A549 (cell line): ENCODE results near the gene ALOX15B. TPM values are rescaled to one million over a fixed set of nuclear protein-coding genes. Genes with fewer than 3 reads are reported as not detected.

Experiments
- ATAC-seq, 2 experiments: fragments of 200-7000 bp in 1 of 2; fragments of >200 bp in 1 of 2; cut with Nextera tagmentation in 1 of 2; cut with Tn5 transposase in 1 of 2; 3 replicates each; pipeline versions ENCODE4 v1.8.0 to v1.9.1; 2018 to 2020; ENCODE audit warnings: mild to moderate bottlenecking in 1 of 2, moderate library complexity in 1 of 2
- CTCF ChIA-PET: fragments of 300-600 bp; sonication (Branson Sonifier 250); formaldehyde crosslinking; extraction: SDS; loops from one replicate; lab custom pipeline; 2021; ENCODE audit warnings: antibody characterized with exemption, inconsistent platforms; lab: Yijun Ruan, JAX
- POLR2A ChIA-PET: fragments of 350-600 bp; formaldehyde crosslinking; extraction: SDS; loops from one replicate; lab custom pipeline; 2021; ENCODE audit warnings: antibody characterized with exemption, inconsistent platforms; lab: Yijun Ruan, JAX
- DNase-seq, 2 experiments: peaks; one replicate each; pipeline versions ENCODE4 v3.0.0 to v3.0.0-alpha.2; 2011 to 2016; ENCODE audit warnings: low read depth in 1 of 2, low spot score in 1 of 2
- FAIRE-seq: peaks from 2 replicates; lab custom pipeline; 2011; peaks lifted over from hg19 to GRCh38; lab: Jason Lieb, UNC
- H3K27ac ChIP-seq, 2 experiments: fragments of >200 bp; sonication (Bioruptor Twin); formaldehyde crosslinking; 3 replicates each; pipeline ENCODE4 v1.5.1; 2016 to 2017
- H3K4me1 ChIP-seq: fragments of >200 bp; sonication (Bioruptor Twin); formaldehyde crosslinking; 3 replicates; pipeline ENCODE4 v1.6.1; 2016
- H3K4me2 ChIP-seq: fragments of >200 bp; sonication (Bioruptor Twin); formaldehyde crosslinking; 3 replicates; pipeline ENCODE4 v1.6.1; 2016
- H3K4me3 ChIP-seq: fragments of >200 bp; sonication (Bioruptor Twin); formaldehyde crosslinking; 3 replicates; pipeline ENCODE4 v1.5.1; 2016
- H3K9me3 ChIP-seq: fragments of >200 bp; sonication (Bioruptor Twin); formaldehyde crosslinking; 3 replicates; pipeline ENCODE4 v1.6.1; 2016
- BHLHE40 ChIP-seq: IDR thresholded peaks from 2 replicates; pipeline ENCODE4 v1.6.1; 2012; ENCODE audit warnings: low read depth, low read length, inconsistent platforms
- CHD2 ChIP-seq: fragments of 150-350 bp; IDR thresholded peaks from 2 replicates; pipeline ENCODE4 v1.6.1; 2014; ENCODE audit warnings: low read length; ENCODE audit not compliant: partially characterized antibody
- CHD4 ChIP-seq: fragments of 200-600 bp; sonication (generic); IDR thresholded peaks from 2 replicates; pipeline ENCODE4 v1.6.1; 2016; ENCODE audit warnings: antibody characterized with exemption, mild to moderate bottlenecking, borderline replicate concordance
- EHMT2 ChIP-seq: fragments of 200-600 bp; sonication (generic); IDR thresholded peaks from 2 replicates; pipeline ENCODE4 v1.6.1; 2016; ENCODE audit warnings: antibody characterized with exemption, low read depth, mild to moderate bottlenecking, moderate library complexity
- FOSL2 ChIP-seq, 2 experiments: fragments of 450-650 bp in 1 of 2; fragments of >200 bp in 1 of 2; sonication (Bioruptor Twin) in 1 of 2; formaldehyde crosslinking; IDR thresholded peaks; 2 replicates each; pipeline versions ENCODE4 v1.5.0 to v1.6.1; 2016 to 2020; ENCODE audit warnings: mild to moderate bottlenecking in 1 of 2, moderate library complexity in 1 of 2
- GATA3 ChIP-seq: IDR thresholded peaks from 2 replicates; pipeline ENCODE4 v1.6.1; 2012; ENCODE audit warnings: borderline replicate concordance
- HOXA7 ChIP-seq: fragments of 250-450 bp; sonication (Bioruptor Pico); IDR thresholded peaks from 2 replicates; pipeline ENCODE4 v1.5.0; 2020; ENCODE audit warnings: mild to moderate bottlenecking, moderate library complexity
- HOXB5 ChIP-seq: fragments of 250-450 bp; sonication (Bioruptor Pico); IDR thresholded peaks from 2 replicates; pipeline ENCODE4 v1.5.0; 2020; ENCODE audit warnings: mild to moderate bottlenecking, moderate library complexity
- MAZ ChIP-seq: fragments of 150-350 bp; IDR thresholded peaks from 2 replicates; pipeline ENCODE4 v1.6.1; 2014; ENCODE audit warnings: antibody characterized with exemption, low read depth, low read length, borderline replicate concordance
- MYC ChIP-seq: IDR thresholded peaks from 2 replicates; pipeline ENCODE4 v1.6.1; 2012; ENCODE audit warnings: mild to moderate bottlenecking, inconsistent platforms, low read length, improper control_type of control experiment, borderline replicate concordance
- NR3C1 ChIP-seq: fragments of >200 bp; sonication (Bioruptor Twin); formaldehyde crosslinking; IDR thresholded peaks from 3 replicates; pipeline ENCODE4 v1.6.1; 2017
- POLR2A ChIP-seq: IDR thresholded peaks from 2 replicates; pipeline ENCODE4 v1.6.1; 2012; ENCODE audit warnings: mild to moderate bottlenecking, low read length
- POLR2AphosphoS2 ChIP-seq: conservative IDR thresholded peaks from 2 replicates; pipeline ENCODE4 v1.6.1; 2012; ENCODE audit warnings: low read length, improper control_type of control experiment, inconsistent platforms
- RAD21 ChIP-seq, 2 experiments: fragments of >200 bp in 1 of 2; sonication (Bioruptor Twin) in 1 of 2; formaldehyde crosslinking in 1 of 2; IDR thresholded peaks in 1 of 2; conservative IDR thresholded peaks in 1 of 2; 2 replicates in 1 of 2; 3 replicates in 1 of 2; pipeline ENCODE4 v1.6.1; 2012 to 2018; ENCODE audit warnings: inconsistent platforms in 1 of 2
- RNF2 ChIP-seq: fragments of 200-600 bp; sonication (generic); IDR thresholded peaks from 2 replicates; pipeline ENCODE4 v1.6.1; 2016; ENCODE audit warnings: low read depth, mild to moderate bottlenecking, antibody characterized with exemption, moderate library complexity, borderline replicate concordance
- SMC3 ChIP-seq: fragments of >200 bp; sonication (Bioruptor Twin); formaldehyde crosslinking; IDR thresholded peaks from 3 replicates; pipeline ENCODE4 v1.6.1; 2018; ENCODE audit warnings: inconsistent platforms
- TFCP2L1 ChIP-seq: fragments of 250-450 bp; sonication (Bioruptor Pico); IDR thresholded peaks from 2 replicates; pipeline ENCODE4 v1.5.0; 2021; ENCODE audit warnings: mild to moderate bottlenecking
- TP53 ChIP-seq: fragments of 250-450 bp; sonication (Bioruptor Pico); IDR thresholded peaks from 2 replicates; pipeline ENCODE4 v1.5.0; 2021; ENCODE audit warnings: mild to moderate bottlenecking, moderate library complexity
- ZFP36 ChIP-seq: fragments of 450-650 bp; IDR thresholded peaks from 2 replicates; pipeline ENCODE4 v1.6.1; 2014; ENCODE audit warnings: borderline replicate concordance; ENCODE audit not compliant: partially characterized antibody
- ZNF302 ChIP-seq: fragments of 250-450 bp; sonication (Bioruptor Pico); IDR thresholded peaks from 2 replicates; pipeline ENCODE4 v1.9.0; 2021; ENCODE audit warnings: inconsistent platforms, mild to moderate bottlenecking, moderate library complexity
- WGBS: methylation state at CpG from one replicate; pipeline ENCODE4 v1.1.6; 2017; ENCODE audit errors: missing lambda C conversion rate; 5-methylcytosine and 5-hydroxymethylcytosine counted together
- polyA plus RNA-seq, 4 experiments: library from polyadenylated mRNA; depleted of rRNA in 3 of 4; stranded (reverse); fragments of >200 nt; fragmentation: RNase III in 1 of 4; extraction: RNeasy Plus Mini Kit Qiagen cat#74134 plus additional on column Dnase treatment in 1 of 4; gene quantifications; 2 replicates in 3 of 4; 3 replicates in 1 of 4; pipeline ENCODE4 v1.2.3, GENCODE V29; 2011 to 2017
- TF ChIP-seq, protein P1 (sequence below): IDR thresholded peaks from 2 replicates; pipeline ENCODE4 v1.6.1; 2012; ENCODE audit warnings: low read depth, borderline replicate concordance
- TF ChIP-seq, protein P2 (sequence below): IDR thresholded peaks from 2 replicates; pipeline ENCODE4 v1.6.1; 2012
- TF ChIP-seq, protein P3 (sequence below): fragments of >200 bp; sonication (Bioruptor Twin); formaldehyde crosslinking; IDR thresholded peaks from 3 replicates; pipeline ENCODE4 v1.5.1; 2016
- TF ChIP-seq, protein P4 (sequence below): fragments of 150-350 bp; IDR thresholded peaks from 2 replicates; pipeline ENCODE4 v1.6.1; 2014; ENCODE audit warnings: low read depth, mild to moderate bottlenecking, low read length

The ALOX15B gene
- polyA plus RNA-seq, 2 of the 4 experiments (the other 2 are of a cell fraction), result not detected

DNA sequence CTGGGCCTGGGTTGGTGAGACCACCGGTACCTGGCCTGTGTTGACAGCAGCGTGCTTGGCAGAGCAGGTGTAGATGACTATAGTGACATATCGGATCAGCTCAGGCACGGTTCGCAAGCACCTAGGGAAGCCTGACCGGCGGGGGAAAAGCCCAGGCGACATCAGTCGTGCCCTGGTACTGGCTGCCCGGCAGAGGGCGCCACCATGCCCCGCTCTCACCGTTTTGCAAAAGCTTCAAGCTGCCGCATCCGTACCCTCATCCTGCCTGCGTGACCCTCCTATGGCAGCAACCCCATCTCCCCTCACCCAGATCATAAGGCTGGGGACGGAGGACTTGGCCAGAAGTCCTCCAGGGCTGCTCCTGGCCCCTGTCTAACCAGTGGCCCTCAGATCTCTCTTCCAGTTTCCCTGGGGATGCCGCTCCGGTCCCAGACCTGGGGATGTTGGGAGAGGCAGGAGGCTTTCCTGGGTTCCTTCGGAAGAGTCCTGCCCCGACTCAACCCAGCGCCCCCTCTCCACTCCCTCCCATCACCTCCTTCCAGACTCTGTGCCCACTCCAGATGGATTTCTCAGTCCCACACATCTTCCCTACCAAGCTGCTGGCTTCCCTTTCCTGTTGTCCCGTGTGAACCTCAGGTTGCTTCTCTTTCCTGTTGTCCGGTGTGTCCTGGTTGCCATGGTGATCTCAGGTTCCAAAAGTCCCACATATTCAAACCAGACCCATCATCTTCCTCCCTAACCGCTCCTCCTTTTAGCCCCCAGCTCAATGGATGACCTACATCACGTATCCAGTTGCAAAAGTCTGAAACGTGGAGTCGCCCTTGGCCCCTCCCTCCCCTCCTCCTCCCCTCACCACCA lies 35.0 kb downstream of the ALOX15B start:
- Histone ChIP-seq H3K9me3 (no peaks in the 10 kb centered on the region), H3K4me1 (peaks cover 15% of the 10 kb centered on the region), H3K4me3 (peak overlapping the region; percentile 34), H3K4me2 (peak overlapping the region; percentile 87), H3K27ac (peak overlapping the region in 1 of 2 experiments; percentile 27; a peak in 2 of 6 replicates)
- DNase-seq (peak; percentile 84 to 91), ATAC-seq (peak; percentile 75 to 92), FAIRE-seq (peak; percentile 91)
- 4% methylated on average over 27 of the region's 28 CpGs for WGBS
- POLR2A ChIA-PET, result interaction anchor here (0.5 to 0.8 kb wide), 4 partner anchors 12 to 1591 kb away, joined by 3 to 4 read pairs (median 3); partner anchors contain the start of gene ALOX12B
- CTCF ChIA-PET, result interaction anchor here (0.6 to 27.4 kb wide), 59 partner anchors 14 to 420 kb away, joined by 3 to 1490 read pairs (median 4); partner anchors contain the start of genes ALOX12B, ALOXE3, CNTROB and EFNB3
- TF ChIP-seq, protein P1, sequence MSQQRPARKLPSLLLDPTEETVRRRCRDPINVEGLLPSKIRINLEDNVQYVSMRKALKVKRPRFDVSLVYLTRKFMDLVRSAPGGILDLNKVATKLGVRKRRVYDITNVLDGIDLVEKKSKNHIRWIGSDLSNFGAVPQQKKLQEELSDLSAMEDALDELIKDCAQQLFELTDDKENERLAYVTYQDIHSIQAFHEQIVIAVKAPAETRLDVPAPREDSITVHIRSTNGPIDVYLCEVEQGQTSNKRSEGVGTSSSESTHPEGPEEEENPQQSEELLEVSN, result no peak
- TF ChIP-seq RNF2 (no peak), POLR2AphosphoS2 (no peak), RAD21 (conservative IDR thresholded peaks at IDR 0.05 in 1 of 2, IDR thresholded peaks at IDR 0.05 in 1 of 2) (peak; percentile 35 to 42; a peak in 2 of 5 replicates), MAZ (no peak), TFCP2L1 (CRISPR knock-in tag) (0 out of 2 replicates have a peak, but pooled peaks have one; percentile 59), FOSL2 (IDR thresholded peaks at IDR 0.05) (no peak), FOSL2 (CRISPR knock-in tag; IDR thresholded peaks at IDR 0.05) (no peak), SMC3 (peak; percentile 60)
- TF ChIP-seq, protein P2, sequence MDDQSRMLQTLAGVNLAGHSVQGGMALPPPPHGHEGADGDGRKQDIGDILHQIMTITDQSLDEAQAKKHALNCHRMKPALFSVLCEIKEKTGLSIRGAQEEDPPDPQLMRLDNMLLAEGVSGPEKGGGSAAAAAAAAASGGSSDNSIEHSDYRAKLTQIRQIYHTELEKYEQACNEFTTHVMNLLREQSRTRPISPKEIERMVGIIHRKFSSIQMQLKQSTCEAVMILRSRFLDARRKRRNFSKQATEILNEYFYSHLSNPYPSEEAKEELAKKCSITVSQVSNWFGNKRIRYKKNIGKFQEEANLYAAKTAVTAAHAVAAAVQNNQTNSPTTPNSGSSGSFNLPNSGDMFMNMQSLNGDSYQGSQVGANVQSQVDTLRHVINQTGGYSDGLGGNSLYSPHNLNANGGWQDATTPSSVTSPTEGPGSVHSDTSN, result no peak
- TF ChIP-seq, protein P3, sequence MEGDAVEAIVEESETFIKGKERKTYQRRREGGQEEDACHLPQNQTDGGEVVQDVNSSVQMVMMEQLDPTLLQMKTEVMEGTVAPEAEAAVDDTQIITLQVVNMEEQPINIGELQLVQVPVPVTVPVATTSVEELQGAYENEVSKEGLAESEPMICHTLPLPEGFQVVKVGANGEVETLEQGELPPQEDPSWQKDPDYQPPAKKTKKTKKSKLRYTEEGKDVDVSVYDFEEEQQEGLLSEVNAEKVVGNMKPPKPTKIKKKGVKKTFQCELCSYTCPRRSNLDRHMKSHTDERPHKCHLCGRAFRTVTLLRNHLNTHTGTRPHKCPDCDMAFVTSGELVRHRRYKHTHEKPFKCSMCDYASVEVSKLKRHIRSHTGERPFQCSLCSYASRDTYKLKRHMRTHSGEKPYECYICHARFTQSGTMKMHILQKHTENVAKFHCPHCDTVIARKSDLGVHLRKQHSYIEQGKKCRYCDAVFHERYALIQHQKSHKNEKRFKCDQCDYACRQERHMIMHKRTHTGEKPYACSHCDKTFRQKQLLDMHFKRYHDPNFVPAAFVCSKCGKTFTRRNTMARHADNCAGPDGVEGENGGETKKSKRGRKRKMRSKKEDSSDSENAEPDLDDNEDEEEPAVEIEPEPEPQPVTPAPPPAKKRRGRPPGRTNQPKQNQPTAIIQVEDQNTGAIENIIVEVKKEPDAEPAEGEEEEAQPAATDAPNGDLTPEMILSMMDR, result peak; percentile 97
- TF ChIP-seq, protein P4, sequence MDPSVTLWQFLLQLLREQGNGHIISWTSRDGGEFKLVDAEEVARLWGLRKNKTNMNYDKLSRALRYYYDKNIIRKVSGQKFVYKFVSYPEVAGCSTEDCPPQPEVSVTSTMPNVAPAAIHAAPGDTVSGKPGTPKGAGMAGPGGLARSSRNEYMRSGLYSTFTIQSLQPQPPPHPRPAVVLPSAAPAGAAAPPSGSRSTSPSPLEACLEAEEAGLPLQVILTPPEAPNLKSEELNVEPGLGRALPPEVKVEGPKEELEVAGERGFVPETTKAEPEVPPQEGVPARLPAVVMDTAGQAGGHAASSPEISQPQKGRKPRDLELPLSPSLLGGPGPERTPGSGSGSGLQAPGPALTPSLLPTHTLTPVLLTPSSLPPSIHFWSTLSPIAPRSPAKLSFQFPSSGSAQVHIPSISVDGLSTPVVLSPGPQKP, result no peak

DNA sequence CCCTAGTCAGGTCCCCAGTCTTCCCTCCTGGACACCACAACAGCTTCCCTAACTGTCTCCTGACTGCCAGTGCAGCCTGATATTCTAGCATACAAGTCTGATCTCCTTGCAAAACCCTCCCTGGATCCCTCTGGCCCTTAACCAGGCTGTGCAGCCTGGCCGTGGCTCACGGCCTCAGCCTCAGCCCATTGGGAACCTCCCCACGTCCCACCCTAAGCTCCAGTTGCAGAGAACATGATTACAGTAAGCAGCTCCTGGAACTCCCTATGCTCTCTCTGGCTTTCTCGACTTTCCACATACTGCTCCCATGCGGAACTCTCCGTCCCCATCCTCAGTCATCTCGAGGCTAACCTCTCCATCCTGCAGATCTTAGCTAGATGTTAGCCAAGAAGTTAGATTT lies 35.7 kb downstream of the ALOX15B start:
- ChIA-PET CTCF (interaction anchor here (0.6 to 27.4 kb wide), 41 partner anchors 14 to 419 kb away, joined by 3 to 1490 read pairs (median 4); partner anchors contain the start of genes ALOX12B, ALOXE3, CNTROB and EFNB3), POLR2A (interaction anchor here (0.6 kb wide), 1 partner anchor 1590 kb away, joined by 3 read pairs; no protein-coding TSS in a partner anchor)
- H3K4me3 ChIP-seq, result no peak overlapping the region
- peak overlapping the region; percentile 87; the same call in 2 of the 3 replicates for H3K4me2 ChIP-seq
- FAIRE-seq, result no peak
- H3K9me3 ChIP-seq, result no peaks in the 10 kb centered on the region
- peaks cover 10% of the 10 kb centered on the region for H3K4me1 ChIP-seq
- no peak for DNase-seq
- WGBS, result 23% methylated on average over 7 of the region's 7 CpGs
- H3K27ac ChIP-seq, result no peak overlapping the region
- peak in 1 of 2 experiments; percentile 2; a peak in 2 of 6 replicates for ATAC-seq
- TF ChIP-seq, protein P4, result no peak
- TF ChIP-seq CHD2, result no peak
- TF ChIP-seq RAD21 (conservative IDR thresholded peaks at IDR 0.05 in 1 of 2, IDR thresholded peaks at IDR 0.05 in 1 of 2), result no peak
- TF ChIP-seq, protein P3, result no peak
- no peak for TF ChIP-seq ZNF302 (CRISPR knock-in tag)
- no peak for TF ChIP-seq RNF2
- no peak for TF ChIP-seq CHD4
- no peak for TF ChIP-seq MYC
- TF ChIP-seq MAZ, result no peak
- TF ChIP-seq POLR2A, result no peak
- no peak for TF ChIP-seq HOXB5 (CRISPR knock-in tag)
- TF ChIP-seq TP53 (CRISPR knock-in tag), result no peak
- no peak for TF ChIP-seq POLR2AphosphoS2
- TF ChIP-seq HOXA7 (CRISPR knock-in tag), result no peak
- no peak for TF ChIP-seq BHLHE40
- no peak for TF ChIP-seq ZFP36
- no peak for TF ChIP-seq EHMT2
- TF ChIP-seq GATA3, result no peak
- no peak for TF ChIP-seq NR3C1
- TF ChIP-seq, all 56 proteins: peak for 0
